ENCODE results near the gene QKI. TPM values are rescaled to one million over a fixed set of nuclear protein-coding genes. Genes with fewer than 3 reads are reported as not detected.
"Not testable (repeated sequence)": the region's sequence is repeated elsewhere in the genome, so short reads cannot be mapped to it uniquely, and the experiment has no call there.

The QKI gene
- total RNA-seq, 4 donors from 2014 or later: 229 to 300 (median 263) TPM

DNA sequence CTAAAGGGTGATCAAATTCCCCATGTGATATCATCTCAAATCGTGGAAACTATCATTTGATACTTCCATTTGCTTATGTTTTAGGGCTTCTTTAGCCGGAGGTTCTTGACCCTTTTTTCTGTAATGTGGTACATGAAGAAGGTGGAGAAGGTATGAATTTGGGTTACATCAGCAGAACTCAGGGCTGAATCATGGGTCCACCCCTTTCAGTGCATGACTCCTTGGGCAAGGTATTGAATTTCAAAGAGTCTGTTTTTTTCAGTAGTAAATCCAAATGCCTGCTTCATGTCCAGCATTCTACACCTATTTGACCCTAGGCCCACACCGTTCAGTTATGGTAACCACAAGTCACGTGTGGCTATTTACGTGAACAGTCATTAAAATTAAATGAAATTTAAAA is 30.6 kb upstream of the QKI start:
- no peak for DNase-seq (ENCODE audit: low spot score)
- TF ChIP-seq, protein P1, sequence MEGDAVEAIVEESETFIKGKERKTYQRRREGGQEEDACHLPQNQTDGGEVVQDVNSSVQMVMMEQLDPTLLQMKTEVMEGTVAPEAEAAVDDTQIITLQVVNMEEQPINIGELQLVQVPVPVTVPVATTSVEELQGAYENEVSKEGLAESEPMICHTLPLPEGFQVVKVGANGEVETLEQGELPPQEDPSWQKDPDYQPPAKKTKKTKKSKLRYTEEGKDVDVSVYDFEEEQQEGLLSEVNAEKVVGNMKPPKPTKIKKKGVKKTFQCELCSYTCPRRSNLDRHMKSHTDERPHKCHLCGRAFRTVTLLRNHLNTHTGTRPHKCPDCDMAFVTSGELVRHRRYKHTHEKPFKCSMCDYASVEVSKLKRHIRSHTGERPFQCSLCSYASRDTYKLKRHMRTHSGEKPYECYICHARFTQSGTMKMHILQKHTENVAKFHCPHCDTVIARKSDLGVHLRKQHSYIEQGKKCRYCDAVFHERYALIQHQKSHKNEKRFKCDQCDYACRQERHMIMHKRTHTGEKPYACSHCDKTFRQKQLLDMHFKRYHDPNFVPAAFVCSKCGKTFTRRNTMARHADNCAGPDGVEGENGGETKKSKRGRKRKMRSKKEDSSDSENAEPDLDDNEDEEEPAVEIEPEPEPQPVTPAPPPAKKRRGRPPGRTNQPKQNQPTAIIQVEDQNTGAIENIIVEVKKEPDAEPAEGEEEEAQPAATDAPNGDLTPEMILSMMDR (IDR thresholded peaks at IDR 0.05): no peak
- ATAC-seq (ENCODE audit: low FRiP score): no peak

- TF ChIP-seq, protein P1 (IDR thresholded peaks at IDR 0.05): no peak
- ATAC-seq (ENCODE audit: low FRiP score): no peak
- no peak for DNase-seq (ENCODE audit: low spot score)
These were observed 30.0 kb upstream of the QKI start for GRCh38 chr6:163384510-163384909.

GRCh38 chr6:163385503-163385902 is 29.0 kb upstream of the QKI start:
- DNase-seq (ENCODE audit: low spot score); ATAC-seq (ENCODE audit: low FRiP score): not testable (repeated sequence)

DNA sequence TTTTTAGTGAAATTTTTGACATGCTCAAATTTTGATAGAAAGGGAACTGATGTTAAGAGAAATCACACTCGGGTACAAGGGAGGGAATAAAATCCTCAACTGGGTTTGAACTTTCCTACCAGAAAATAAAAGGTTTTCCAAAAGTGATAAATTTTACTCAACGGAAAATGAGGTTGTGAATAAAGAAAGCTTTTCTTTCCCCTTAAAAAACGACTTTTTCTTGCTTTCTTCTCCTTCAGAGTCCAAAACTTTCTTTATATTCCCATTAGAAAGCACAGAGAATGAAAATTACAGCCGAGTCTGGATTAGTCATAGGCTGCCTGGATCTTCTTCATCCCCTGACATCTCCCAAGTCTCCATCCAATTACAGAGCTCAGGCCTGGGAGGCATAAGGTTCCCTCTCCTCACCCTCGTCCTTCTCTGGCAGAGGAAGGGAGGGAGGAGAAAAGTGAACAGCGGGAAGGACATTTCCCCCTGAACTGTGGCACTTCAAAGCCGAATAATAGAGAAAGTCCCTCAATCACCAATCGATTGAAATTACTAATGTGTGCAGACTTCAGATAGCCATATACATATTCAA is 28.1 kb upstream of the QKI start:
- TF ChIP-seq, protein P1 (IDR thresholded peaks at IDR 0.05): no peak
- no peak for ATAC-seq (ENCODE audit: low FRiP score)
- no peak for DNase-seq (ENCODE audit: low spot score)

DNA sequence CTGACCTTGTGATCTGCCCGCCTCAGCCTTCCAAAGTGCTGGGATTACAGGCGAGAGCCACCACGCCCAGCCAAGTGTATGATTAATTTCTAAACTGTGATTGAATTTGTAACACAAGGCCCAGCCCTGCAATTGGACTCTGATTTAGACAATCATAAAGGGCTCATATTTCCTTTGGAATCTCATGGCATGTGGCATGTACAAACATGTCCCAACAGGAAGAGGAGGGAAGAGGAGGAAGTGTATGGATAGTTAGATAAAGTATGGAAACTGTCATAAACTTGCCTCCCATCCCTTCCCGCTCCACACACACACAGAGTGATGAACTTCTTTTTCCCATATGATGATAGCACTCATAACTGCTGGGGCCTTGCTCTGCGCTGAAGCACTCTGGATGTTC is 27.2 kb upstream of the QKI start:
- ATAC-seq (ENCODE audit: low FRiP score) (no peak), DNase-seq (ENCODE audit: low spot score) (no peak)
- TF ChIP-seq, protein P1 (IDR thresholded peaks at IDR 0.05): no peak

- ATAC-seq (ENCODE audit: low FRiP score): no peak
- DNase-seq (ENCODE audit: low spot score): no peak
- TF ChIP-seq, protein P1 (IDR thresholded peaks at IDR 0.05): no peak
These were observed 25.2 kb upstream of the QKI start for GRCh38 chr6:163389354-163389753.

DNA sequence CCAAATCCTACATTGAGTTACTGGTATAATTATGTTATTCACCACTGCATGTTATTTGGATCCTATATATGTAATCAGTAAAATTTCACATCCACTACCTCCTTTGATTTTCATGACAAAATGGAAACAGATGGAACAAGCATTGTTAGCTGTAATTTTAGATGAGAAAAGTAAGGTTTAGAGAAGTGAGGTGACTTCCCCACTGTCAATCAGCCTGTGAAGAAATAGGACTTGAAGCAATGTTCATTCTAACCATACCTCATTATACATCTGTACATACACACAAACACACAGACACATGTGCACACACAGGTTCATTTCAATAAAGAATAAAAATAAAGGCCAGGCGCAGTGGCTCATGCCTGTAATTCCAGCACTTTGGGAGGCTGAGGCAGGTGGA is 23.7 kb upstream of the QKI start:
- ATAC-seq (ENCODE audit: low FRiP score): no peak
- TF ChIP-seq, protein P1 (IDR thresholded peaks at IDR 0.05): no peak
- no peak for DNase-seq (ENCODE audit: low spot score)

DNA sequence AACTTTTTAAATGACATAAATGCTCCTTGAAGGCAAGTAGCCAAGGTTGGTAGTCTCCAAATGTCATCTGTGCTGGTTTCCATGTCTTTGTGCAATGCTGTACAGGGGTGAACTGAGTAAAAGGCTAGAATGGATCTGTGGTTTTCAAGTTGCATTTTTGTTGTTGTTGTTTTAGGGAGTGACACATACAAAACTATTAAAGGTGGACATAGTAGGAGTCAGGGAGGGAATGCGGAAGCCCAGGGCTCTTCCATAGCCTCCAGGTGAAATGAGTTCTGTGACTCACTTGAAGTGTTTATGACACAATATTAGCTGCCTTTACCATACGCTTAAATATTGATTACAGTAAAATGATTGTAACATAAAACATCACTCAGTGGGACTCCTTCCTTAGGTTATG is 22.5 kb upstream of the QKI start:
- ATAC-seq (ENCODE audit: low FRiP score) (no peak), DNase-seq (ENCODE audit: low spot score) (no peak)
- TF ChIP-seq, protein P1 (IDR thresholded peaks at IDR 0.05): no peak
